HepG2 (cell line): ENCODE measurements around the gene SLBP. TPM values are rescaled to one million over a fixed set of nuclear protein-coding genes. Genes with fewer than 3 reads are reported as not detected.

Experiments
- BRF2 ChIP-seq: sonication (generic); formaldehyde crosslinking; IDR thresholded peaks from 2 replicates; pipeline ENCODE4 v1.8.1; 2022; ENCODE audit warnings: mild to moderate bottlenecking, missing genetic modification reagents
- CHD2 ChIP-seq: IDR thresholded peaks from 2 replicates; pipeline ENCODE4 v1.6.1; 2011; ENCODE audit warnings: low read depth, low read length, improper control_type of control experiment
- DPF2 ChIP-seq: sonication (generic); formaldehyde crosslinking; IDR thresholded peaks from 2 replicates; pipeline ENCODE4 v1.4.0; 2020; ENCODE audit warnings: mild to moderate bottlenecking, low read depth, missing genetic modification reagents, borderline replicate concordance
- GABPA ChIP-seq, 2 experiments: IDR thresholded peaks; 2 replicates each; pipeline ENCODE4 v1.6.1; 2011 to 2016; ENCODE audit warnings: low read depth in 2 of 2, low read length in 1 of 2, missing biosample characterization in 1 of 2, missing genetic modification characterization in 1 of 2
- GABPB1 ChIP-seq: IDR thresholded peaks from 2 replicates; pipeline ENCODE4 v1.6.1; 2016; ENCODE audit warnings: mild to moderate bottlenecking, missing genetic modification reagents, moderate library complexity, missing compliant biosample characterization
- KLF11 ChIP-seq: IDR thresholded peaks from 2 replicates; pipeline ENCODE4 v1.6.1; 2016; ENCODE audit warnings: missing compliant biosample characterization
- MAZ ChIP-seq, 2 experiments: sonication (generic) in 1 of 2; formaldehyde crosslinking in 1 of 2; IDR thresholded peaks; 2 replicates each; pipeline versions ENCODE4 v1.5.0 to v1.6.1; 2012 to 2020; ENCODE audit warnings: low read depth in 2 of 2, mild to moderate bottlenecking in 2 of 2, borderline replicate concordance in 1 of 2, improper control_type of control experiment in 1 of 2, low read length in 1 of 2, missing genetic modification reagents in 1 of 2, moderate library complexity in 1 of 2
- MYC ChIP-seq: sonication (generic); formaldehyde crosslinking; IDR thresholded peaks from 2 replicates; pipeline ENCODE4 v1.9.0; 2021; ENCODE audit warnings: missing genetic modification reagents, borderline replicate concordance
- POLR2G ChIP-seq: fragments of 200-400 bp; formaldehyde crosslinking; IDR thresholded peaks from 2 replicates; pipeline ENCODE4 v1.6.1; 2018; ENCODE audit warnings: mild to moderate bottlenecking, low read depth, low read length, moderate library complexity
- RAD51 ChIP-seq: fragments of 450-650 bp; IDR thresholded peaks from 2 replicates; pipeline ENCODE4 v1.6.1; 2016; ENCODE audit warnings: borderline replicate concordance
- ZNF124 ChIP-seq: sonication (generic); formaldehyde crosslinking; IDR thresholded peaks from 2 replicates; pipeline ENCODE4 v1.4.0; 2020; ENCODE audit warnings: missing genetic modification reagents
- ZNF224 ChIP-seq: sonication (generic); formaldehyde crosslinking; IDR thresholded peaks from 2 replicates; pipeline ENCODE4 v1.5.0; 2020; ENCODE audit warnings: mild to moderate bottlenecking, missing genetic modification reagents
- ZNF414 ChIP-seq: sonication (generic); formaldehyde crosslinking; IDR thresholded peaks from 2 replicates; pipeline ENCODE4 v1.5.0; 2020; ENCODE audit warnings: missing genetic modification reagents
- ZNF552 ChIP-seq: sonication (generic); formaldehyde crosslinking; IDR thresholded peaks from 2 replicates; pipeline ENCODE4 v1.9.0; 2022; ENCODE audit warnings: missing genetic modification reagents, mild to moderate bottlenecking, borderline replicate concordance
- polyA plus RNA-seq, 8 experiments: library from polyadenylated mRNA; depleted of rRNA in 3 of 8; stranded (reverse) in 7 of 8; unstranded in 1 of 8; fragments of >200 nt; fragmentation: Illumina TruSeq in 4 of 8; extraction: Trizol in 4 of 8; gene quantifications; 2 replicates each; pipeline versions ENCODE4 v1.2.1 to v1.2.3, GENCODE V29; 2011 to 2016; ENCODE audit warnings: low read depth in 4 of 8, missing spikeins in 1 of 8, mixed read lengths in 1 of 8; ENCODE audit not compliant: insufficient read depth in 1 of 8
- total RNA-seq, 5 experiments: library from RNA; depleted of rRNA; stranded (reverse); fragments of >200 nt; fragmentation: Illumina TruSeq; extraction: Trizol; gene quantifications; 2 replicates each; pipeline ENCODE4 v1.2.3, GENCODE V29; 2016; ENCODE audit warnings: low read depth in 1 of 5
- TF ChIP-seq, protein P1 (sequence below): sonication (generic); formaldehyde crosslinking; IDR thresholded peaks from 2 replicates; pipeline ENCODE4 v1.4.0; 2020; ENCODE audit warnings: missing genetic modification reagents
- TF ChIP-seq, protein P2 (sequence below): sonication (generic); formaldehyde crosslinking; IDR thresholded peaks from 2 replicates; pipeline ENCODE4 v1.4.0; 2020; ENCODE audit warnings: missing genetic modification reagents
- TF ChIP-seq, protein P3 (sequence below): sonication (generic); formaldehyde crosslinking; IDR thresholded peaks from 2 replicates; pipeline ENCODE4 v1.5.0; 2020; ENCODE audit warnings: missing genetic modification reagents, mild to moderate bottlenecking, borderline replicate concordance

The SLBP gene
- total and polyA plus RNA-seq, 2 of the 13 experiments (the other 11 are each of a cell fraction or from before 2014, with no cell fraction given) = 43.9 to 104 TPM

DNA sequence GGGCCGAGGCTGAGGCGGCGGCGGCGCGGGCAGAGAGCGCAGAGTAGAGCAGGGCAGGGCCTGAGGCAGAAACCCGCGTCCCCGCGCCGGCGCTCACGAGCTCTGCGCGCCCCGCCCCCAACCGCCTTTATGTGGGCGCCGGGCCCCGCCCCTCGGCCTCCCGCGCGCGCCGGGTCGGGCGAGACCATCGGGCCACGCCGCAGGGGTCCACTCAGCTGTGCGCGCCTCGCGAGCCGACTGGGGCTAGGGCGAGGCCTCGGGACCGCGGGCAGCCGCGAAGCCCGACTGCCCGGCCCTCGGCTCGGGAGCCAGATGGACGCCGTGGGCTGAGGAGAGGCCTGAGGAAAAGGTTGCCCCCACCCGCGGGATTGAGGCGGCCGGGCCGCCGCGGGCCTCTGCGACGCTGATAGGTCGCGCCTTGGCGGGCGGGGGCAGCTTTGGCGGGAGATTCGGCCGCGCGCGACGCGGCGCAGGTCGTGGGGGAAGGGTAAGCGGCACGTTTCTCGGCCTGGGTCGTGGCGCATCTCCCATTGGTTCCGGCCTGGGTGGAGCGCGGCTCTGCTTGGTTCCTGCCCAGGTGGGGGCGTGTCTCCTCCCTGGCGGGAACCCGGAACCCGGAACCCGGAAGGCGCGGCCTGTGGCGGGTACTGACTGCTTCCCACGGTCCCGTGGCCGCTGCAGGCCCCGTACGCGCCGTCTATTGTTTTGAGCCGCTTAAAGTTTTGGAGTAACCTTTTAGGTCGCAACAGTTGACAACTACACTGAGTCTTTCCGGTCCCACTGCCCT lies at the start of gene SLBP (continued):
- TF ChIP-seq RAD51 = no peak
- peak; percentile 96 for TF ChIP-seq MYC
- TF ChIP-seq KLF11 = peak; percentile 94; the same call in 1 of the 2 replicates
- TF ChIP-seq, protein P1, sequence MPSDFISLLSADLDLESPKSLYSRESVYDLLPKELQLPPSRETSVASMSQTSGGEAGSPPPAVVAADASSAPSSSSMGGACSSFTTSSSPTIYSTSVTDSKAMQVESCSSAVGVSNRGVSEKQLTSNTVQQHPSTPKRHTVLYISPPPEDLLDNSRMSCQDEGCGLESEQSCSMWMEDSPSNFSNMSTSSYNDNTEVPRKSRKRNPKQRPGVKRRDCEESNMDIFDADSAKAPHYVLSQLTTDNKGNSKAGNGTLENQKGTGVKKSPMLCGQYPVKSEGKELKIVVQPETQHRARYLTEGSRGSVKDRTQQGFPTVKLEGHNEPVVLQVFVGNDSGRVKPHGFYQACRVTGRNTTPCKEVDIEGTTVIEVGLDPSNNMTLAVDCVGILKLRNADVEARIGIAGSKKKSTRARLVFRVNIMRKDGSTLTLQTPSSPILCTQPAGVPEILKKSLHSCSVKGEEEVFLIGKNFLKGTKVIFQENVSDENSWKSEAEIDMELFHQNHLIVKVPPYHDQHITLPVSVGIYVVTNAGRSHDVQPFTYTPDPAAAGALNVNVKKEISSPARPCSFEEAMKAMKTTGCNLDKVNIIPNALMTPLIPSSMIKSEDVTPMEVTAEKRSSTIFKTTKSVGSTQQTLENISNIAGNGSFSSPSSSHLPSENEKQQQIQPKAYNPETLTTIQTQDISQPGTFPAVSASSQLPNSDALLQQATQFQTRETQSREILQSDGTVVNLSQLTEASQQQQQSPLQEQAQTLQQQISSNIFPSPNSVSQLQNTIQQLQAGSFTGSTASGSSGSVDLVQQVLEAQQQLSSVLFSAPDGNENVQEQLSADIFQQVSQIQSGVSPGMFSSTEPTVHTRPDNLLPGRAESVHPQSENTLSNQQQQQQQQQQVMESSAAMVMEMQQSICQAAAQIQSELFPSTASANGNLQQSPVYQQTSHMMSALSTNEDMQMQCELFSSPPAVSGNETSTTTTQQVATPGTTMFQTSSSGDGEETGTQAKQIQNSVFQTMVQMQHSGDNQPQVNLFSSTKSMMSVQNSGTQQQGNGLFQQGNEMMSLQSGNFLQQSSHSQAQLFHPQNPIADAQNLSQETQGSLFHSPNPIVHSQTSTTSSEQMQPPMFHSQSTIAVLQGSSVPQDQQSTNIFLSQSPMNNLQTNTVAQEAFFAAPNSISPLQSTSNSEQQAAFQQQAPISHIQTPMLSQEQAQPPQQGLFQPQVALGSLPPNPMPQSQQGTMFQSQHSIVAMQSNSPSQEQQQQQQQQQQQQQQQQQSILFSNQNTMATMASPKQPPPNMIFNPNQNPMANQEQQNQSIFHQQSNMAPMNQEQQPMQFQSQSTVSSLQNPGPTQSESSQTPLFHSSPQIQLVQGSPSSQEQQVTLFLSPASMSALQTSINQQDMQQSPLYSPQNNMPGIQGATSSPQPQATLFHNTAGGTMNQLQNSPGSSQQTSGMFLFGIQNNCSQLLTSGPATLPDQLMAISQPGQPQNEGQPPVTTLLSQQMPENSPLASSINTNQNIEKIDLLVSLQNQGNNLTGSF (CRISPR knock-in tag) = peak; percentile 98
- TF ChIP-seq, protein P2, sequence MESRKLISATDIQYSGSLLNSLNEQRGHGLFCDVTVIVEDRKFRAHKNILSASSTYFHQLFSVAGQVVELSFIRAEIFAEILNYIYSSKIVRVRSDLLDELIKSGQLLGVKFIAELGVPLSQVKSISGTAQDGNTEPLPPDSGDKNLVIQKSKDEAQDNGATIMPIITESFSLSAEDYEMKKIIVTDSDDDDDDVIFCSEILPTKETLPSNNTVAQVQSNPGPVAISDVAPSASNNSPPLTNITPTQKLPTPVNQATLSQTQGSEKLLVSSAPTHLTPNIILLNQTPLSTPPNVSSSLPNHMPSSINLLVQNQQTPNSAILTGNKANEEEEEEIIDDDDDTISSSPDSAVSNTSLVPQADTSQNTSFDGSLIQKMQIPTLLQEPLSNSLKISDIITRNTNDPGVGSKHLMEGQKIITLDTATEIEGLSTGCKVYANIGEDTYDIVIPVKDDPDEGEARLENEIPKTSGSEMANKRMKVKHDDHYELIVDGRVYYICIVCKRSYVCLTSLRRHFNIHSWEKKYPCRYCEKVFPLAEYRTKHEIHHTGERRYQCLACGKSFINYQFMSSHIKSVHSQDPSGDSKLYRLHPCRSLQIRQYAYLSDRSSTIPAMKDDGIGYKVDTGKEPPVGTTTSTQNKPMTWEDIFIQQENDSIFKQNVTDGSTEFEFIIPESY (CRISPR knock-in tag) = no peak
- no peak; the same call in 1 of the 2 replicates for TF ChIP-seq MAZ (IDR thresholded peaks at IDR 0.05; ENCODE audit: borderline replicate concordance, low read depth, low read length)
- TF ChIP-seq MAZ (CRISPR knock-in tag; IDR thresholded peaks at IDR 0.05; ENCODE audit: low read depth) = peak; percentile 96
- TF ChIP-seq BRF2 (CRISPR knock-in tag) = peak; percentile 98
- TF ChIP-seq ZNF224 (CRISPR knock-in tag) = peak; percentile 91; the same call in 1 of the 2 replicates
- no peak for TF ChIP-seq ZNF414 (CRISPR knock-in tag)
- peak; percentile 98 for TF ChIP-seq ZNF552 (CRISPR knock-in tag)
- no peak for TF ChIP-seq GABPA (IDR thresholded peaks at IDR 0.05; ENCODE audit: low read depth, low read length)
- TF ChIP-seq GABPA (CRISPR knock-in tag; IDR thresholded peaks at IDR 0.05; ENCODE audit: low read depth) = peak; percentile 83
- TF ChIP-seq GABPB1 = peak; percentile 90
- TF ChIP-seq, protein P3, sequence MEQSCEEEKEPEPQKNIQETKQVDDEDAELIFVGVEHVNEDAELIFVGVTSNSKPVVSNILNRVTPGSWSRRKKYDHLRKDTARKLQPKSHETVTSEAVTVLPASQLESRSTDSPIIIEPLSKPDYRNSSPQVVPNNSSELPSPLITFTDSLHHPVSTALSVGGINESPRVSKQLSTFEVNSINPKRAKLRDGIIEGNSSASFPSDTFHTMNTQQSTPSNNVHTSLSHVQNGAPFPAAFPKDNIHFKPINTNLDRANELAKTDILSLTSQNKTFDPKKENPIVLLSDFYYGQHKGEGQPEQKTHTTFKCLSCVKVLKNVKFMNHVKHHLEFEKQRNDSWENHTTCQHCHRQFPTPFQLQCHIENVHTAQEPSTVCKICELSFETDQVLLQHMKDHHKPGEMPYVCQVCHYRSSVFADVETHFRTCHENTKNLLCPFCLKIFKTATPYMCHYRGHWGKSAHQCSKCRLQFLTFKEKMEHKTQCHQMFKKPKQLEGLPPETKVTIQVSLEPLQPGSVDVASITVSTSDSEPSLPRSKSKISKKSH (CRISPR knock-in tag) = peak; percentile 99
- TF ChIP-seq CHD2 = peak; percentile 69
- TF ChIP-seq ZNF124 = peak; percentile 94
- peak; percentile 51 for TF ChIP-seq POLR2G
- TF ChIP-seq DPF2 (CRISPR knock-in tag) = no peak
